Coronary artery (tissue), 2 donors: Measurements from ENCODE around the gene ZNF43.
A peak's percentile ranks its signal among the peaks of the same experiment; 100 is the strongest.
"Not testable (repeated sequence)": the region's sequence is repeated elsewhere in the genome, so short reads cannot be mapped to it uniquely, and the experiment has no call there.

Source experiments
- DNase-seq: peaks from one replicate; pipeline ENCODE4 v3.0.0-alpha.2; 2017; ENCODE audit warnings: low spot score
- H3K27ac ChIP-seq, 2 donors: fragments of 200-600 bp; sonication (generic); one replicate each; pipeline ENCODE4 v1.5.1; 2016 to 2019
- H3K4me3 ChIP-seq: fragments of 200-600 bp; sonication (generic); 2 replicates; pipeline ENCODE4 v1.5.1; 2016; ENCODE audit warnings: mild to moderate bottlenecking, moderate library complexity
- CTCF ChIP-seq: fragments of 200-600 bp; sonication (generic); IDR thresholded peaks from one replicate; pipeline ENCODE4 v1.5.1; 2019; ENCODE audit warnings: antibody characterized with exemption

Gene ZNF43

GRCh38 chr19:21839976-21840375 lies 4.0 kb upstream of the ZNF43 start:
- H3K4me3 ChIP-seq = no peak overlapping the region
- H3K27ac ChIP-seq = no peak overlapping the region
- no peak for DNase-seq
- no peak for TF ChIP-seq CTCF

- TF ChIP-seq CTCF = no peak
- Histone ChIP-seq H3K27ac (no peak overlapping the region), H3K4me3 (no peak overlapping the region)
- no peak for DNase-seq
Measured at GRCh38 chr19:21838646-21839045, 2.7 kb upstream of the ZNF43 start.

DNA sequence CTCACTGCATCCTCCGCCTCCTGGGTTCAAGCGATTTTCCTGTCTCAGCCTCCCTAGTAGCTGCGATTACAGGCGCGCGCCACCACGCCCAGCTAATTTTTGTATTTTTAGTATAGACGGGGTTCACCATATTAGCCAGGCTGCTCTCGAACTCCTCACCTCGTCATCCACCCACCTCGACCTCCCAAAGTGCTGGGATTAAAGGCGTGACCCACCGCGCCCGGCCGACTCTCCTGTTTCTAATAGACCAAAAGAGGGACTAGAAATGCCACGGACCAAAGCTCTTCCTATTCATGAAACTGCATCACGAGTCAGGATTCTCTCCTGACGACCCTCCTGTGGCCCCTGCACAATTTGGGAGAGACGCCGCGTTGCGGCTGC lies 563 bp downstream of the ZNF43 start:
- no peak for DNase-seq
- peak overlapping the region; percentile 86 to 94 for H3K27ac ChIP-seq
- H3K4me3 ChIP-seq = peak overlapping the region; percentile 85
- no peak for TF ChIP-seq CTCF

- TF ChIP-seq CTCF = no peak
- H3K27ac ChIP-seq = no peak overlapping the region
- no peak overlapping the region for H3K4me3 ChIP-seq
- DNase-seq = no peak
Measured at GRCh38 chr19:21833733-21834132, 2.2 kb downstream of the ZNF43 start.

DNA sequence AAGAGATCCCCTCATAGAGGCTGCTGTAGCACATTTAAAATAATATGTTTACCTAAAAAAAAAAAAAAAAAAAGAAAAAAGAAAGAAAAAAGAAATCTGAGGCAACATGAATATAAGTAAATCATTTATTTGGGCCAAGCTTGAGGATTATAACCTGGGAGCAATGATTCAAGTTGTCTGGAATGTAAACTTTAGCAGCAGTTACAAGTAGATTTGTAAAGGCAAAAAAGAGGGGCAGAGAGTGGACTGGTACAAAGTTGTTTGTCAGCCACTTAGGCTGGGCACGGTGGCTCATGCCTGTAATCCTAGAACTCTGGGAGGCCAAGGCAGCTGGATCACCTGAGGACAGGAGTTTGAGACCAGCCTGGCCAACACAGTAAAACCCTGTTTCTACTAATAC lies 11.3 kb downstream of the ZNF43 start:
- no peak overlapping the region for H3K4me3 ChIP-seq
- no peak for TF ChIP-seq CTCF
- no peak overlapping the region for H3K27ac ChIP-seq
- DNase-seq = no peak

- no peak overlapping the region for H3K27ac ChIP-seq
- DNase-seq = no peak
- no peak overlapping the region for H3K4me3 ChIP-seq
- TF ChIP-seq CTCF = no peak
Measured at GRCh38 chr19:21823224-21823623, 12.8 kb downstream of the ZNF43 start.

- TF ChIP-seq CTCF = no peak
- H3K4me3 ChIP-seq = no peak overlapping the region
- H3K27ac ChIP-seq = no peak overlapping the region
- no peak for DNase-seq
Measured at GRCh38 chr19:21812448-21812847, 23.5 kb downstream of the ZNF43 start.

GRCh38 chr19:21808400-21809000 lies 27.5 kb downstream of the ZNF43 start:
- H3K4me3 ChIP-seq = peak overlapping the region; percentile 11
- DNase-seq, H3K27ac ChIP-seq: not testable (repeated sequence)
